Aorta (tissue), 5 donors: Measurements from ENCODE around the gene MAGEA8. TPM values are rescaled to one million over a fixed set of nuclear protein-coding genes. Genes with fewer than 3 reads are reported as not detected.

Experiments
- ATAC-seq: fragments of 200-7000 bp; cut with Tn5 transposase; one replicate; pipeline ENCODE4 v1.9.1; 2022; ENCODE audit warnings: moderate library complexity; ENCODE audit not compliant: low FRiP score
- DNase-seq, 2 donors: peaks; one replicate each; pipeline ENCODE4 v3.0.0-alpha.2; 2020
- H3K27ac ChIP-seq, 2 donors: one replicate each; pipeline ENCODE4 v1.5.1; 2013; ENCODE audit warnings: low read length in 2 of 2, mild to moderate bottlenecking in 2 of 2, moderate library complexity in 2 of 2, control low read depth in 1 of 2, inconsistent platforms in 1 of 2, low read depth in 1 of 2
- H3K27me3 ChIP-seq, 2 donors: one replicate each; pipeline ENCODE4 v1.6.1; 2013; ENCODE audit warnings: control low read depth in 1 of 2, low read length in 1 of 2, mild to moderate bottlenecking in 1 of 2, moderate library complexity in 1 of 2; ENCODE audit not compliant: insufficient read depth in 2 of 2, control insufficient read depth in 1 of 2
- H3K36me3 ChIP-seq, 2 donors: one replicate each; pipeline ENCODE4 v1.6.1; 2013; ENCODE audit warnings: control low read depth in 1 of 2, low read length in 1 of 2, mild to moderate bottlenecking in 1 of 2; ENCODE audit not compliant: insufficient read depth in 2 of 2, control insufficient read depth in 1 of 2
- H3K4me1 ChIP-seq, 2 donors: one replicate each; pipeline ENCODE4 v1.6.1; 2013; ENCODE audit warnings: low read length in 2 of 2, control low read depth in 1 of 2, mild to moderate bottlenecking in 1 of 2, moderate library complexity in 1 of 2; ENCODE audit not compliant: insufficient read depth in 2 of 2, control insufficient read depth in 1 of 2
- H3K4me3 ChIP-seq, 2 donors: one replicate each; pipeline ENCODE4 v1.5.1; 2013; ENCODE audit warnings: low read length in 2 of 2, control low read depth in 1 of 2, mild to moderate bottlenecking in 1 of 2
- H3K9me3 ChIP-seq: one replicate; pipeline ENCODE4 v1.6.1; 2013; ENCODE audit warnings: mild to moderate bottlenecking, low read length; ENCODE audit not compliant: control insufficient read depth
- WGBS, 2 donors: extraction: QIAGEN DNeasy Blood & Tissue Kit; methylation state at CpG; one replicate each; pipeline ENCODE4 v1.1.7; 2013; 5-methylcytosine and 5-hydroxymethylcytosine counted together
- intact Hi-C, 2 donors: fragments of 100-400 bp; cut with DNase I; formaldehyde crosslinking; loops; one replicate each; pipeline versions ENCODE4 v1.14.2 to v1.15.0; 2022
- polyA plus RNA-seq, 2 donors: library from polyadenylated mRNA; stranded (reverse); fragments of 200-250 nt; gene quantifications; one replicate each; pipeline ENCODE4 v1.2.3, GENCODE V29; 2013
- total RNA-seq, 2 donors: library from RNA; stranded (reverse); fragmentation: NEBNext Ultra II Directional; extraction: Animal tissue kit (Norgen Biotek cat#: 25700); gene quantifications; one replicate each; pipeline ENCODE4 v1.2.1, GENCODE V29; 2021
- donor health status: healthy with polysubstance abuse.
- donor health status: Bipolar disorder and iron deficiency.
- donor health status: DM: no; HTN: no; CAD: no.
- donor health status: DM: no; HTN: no; CAD: no.
- donor health status: DM: yes; HTN: yes; CAD: no.

The MAGEA8 gene
- total and polyA plus RNA-seq, 4 donors: not detected

GRCh38 chrX:149849787-149850186 lies 31.2 kb upstream of the MAGEA8 start:
- H3K4me3 ChIP-seq: no peak overlapping the region
- no peak overlapping the region for H3K27ac ChIP-seq
- no peaks in the 10 kb centered on the region for H3K27me3 ChIP-seq
- WGBS, 2 donors: 77 to 83% methylated on average over 2 of the region's 2 CpGs
- ATAC-seq (no peak), DNase-seq (no peak)
- H3K9me3 ChIP-seq: no peaks in the 10 kb centered on the region
- H3K36me3 ChIP-seq: no peaks in the 10 kb centered on the region
- no peaks in the 10 kb centered on the region for H3K4me1 ChIP-seq
- intact Hi-C loops: no loop called here

GRCh38 chrX:149851864-149852263 lies 29.1 kb upstream of the MAGEA8 start:
- intact Hi-C loops: no loop called here
- H3K4me3 ChIP-seq: no peak overlapping the region
- no peaks in the 10 kb centered on the region for H3K4me1 ChIP-seq
- DNase-seq (no peak), ATAC-seq (no peak)
- no peak overlapping the region for H3K27ac ChIP-seq
- no peaks in the 10 kb centered on the region for H3K9me3 ChIP-seq
- H3K27me3 ChIP-seq: no peaks in the 10 kb centered on the region
- no peaks in the 10 kb centered on the region for H3K36me3 ChIP-seq

GRCh38 chrX:149853925-149854324 lies 27.1 kb upstream of the MAGEA8 start:
- H3K4me3 ChIP-seq: no peak overlapping the region
- no peaks in the 10 kb centered on the region for H3K9me3 ChIP-seq
- no peaks in the 10 kb centered on the region for H3K27me3 ChIP-seq
- H3K27ac ChIP-seq: no peak overlapping the region
- no peaks in the 10 kb centered on the region for H3K4me1 ChIP-seq
- WGBS, 2 donors: 53 to 62% methylated on average over 2 of the region's 2 CpGs
- DNase-seq (no peak), ATAC-seq (no peak)
- no peaks in the 10 kb centered on the region for H3K36me3 ChIP-seq
- intact Hi-C loops: no loop called here

- no peaks in the 10 kb centered on the region for H3K9me3 ChIP-seq
- intact Hi-C loops: no loop called here
- DNase-seq: no peak
- ATAC-seq: no peak
- no peaks in the 10 kb centered on the region for H3K36me3 ChIP-seq
- WGBS, 2 donors: 77 to 87% methylated on average over 6 of the region's 6 CpGs
- H3K4me1 ChIP-seq: no peaks in the 10 kb centered on the region
- no peak overlapping the region for H3K27ac ChIP-seq
- no peaks in the 10 kb centered on the region for H3K27me3 ChIP-seq
- H3K4me3 ChIP-seq: no peak overlapping the region
Measured at GRCh38 chrX:149858592-149858991, 22.4 kb upstream of the MAGEA8 start.

- H3K9me3 ChIP-seq: no peaks in the 10 kb centered on the region
- DNase-seq (no peak), ATAC-seq (no peak)
- H3K36me3 ChIP-seq: no peaks in the 10 kb centered on the region
- H3K4me1 ChIP-seq: no peaks in the 10 kb centered on the region
- intact Hi-C loops: no loop called here
- no peak overlapping the region for H3K27ac ChIP-seq
- no peak overlapping the region for H3K4me3 ChIP-seq
- H3K27me3 ChIP-seq: no peaks in the 10 kb centered on the region
Measured at GRCh38 chrX:149860445-149860844, 20.5 kb upstream of the MAGEA8 start.

- no peaks in the 10 kb centered on the region for H3K27me3 ChIP-seq
- WGBS, 2 donors: 71 to 72% methylated on average over 2 of the region's 2 CpGs
Measured at GRCh38 chrX:149865390-149865789, 15.6 kb upstream of the MAGEA8 start.

GRCh38 chrX:149867488-149867887 lies 13.5 kb upstream of the MAGEA8 start:
- 73 to 96% methylated on average over 3 of the region's 3 CpGs for WGBS, 2 donors
- Histone ChIP-seq H3K27ac (no peak overlapping the region), H3K27me3 (no peaks in the 10 kb centered on the region), H3K4me1 (no peaks in the 10 kb centered on the region), H3K36me3 (no peaks in the 10 kb centered on the region), H3K9me3 (no peaks in the 10 kb centered on the region), H3K4me3 (no peak overlapping the region)
- DNase-seq (no peak), ATAC-seq (no peak)
- intact Hi-C loops: no loop called here

More at GRCh38 chrX:149865390-149865789, 15.6 kb upstream of the MAGEA8 start:
- no peak overlapping the region for H3K27ac ChIP-seq
- H3K9me3 ChIP-seq: no peaks in the 10 kb centered on the region
- intact Hi-C loops: no loop called here
- no peak for DNase-seq
- H3K4me3 ChIP-seq: no peak overlapping the region
- H3K4me1 ChIP-seq: no peaks in the 10 kb centered on the region
- no peak for ATAC-seq
- H3K36me3 ChIP-seq: no peaks in the 10 kb centered on the region

- Histone ChIP-seq H3K9me3 (no peaks in the 10 kb centered on the region), H3K36me3 (no peaks in the 10 kb centered on the region), H3K4me1 (no peaks in the 10 kb centered on the region), H3K4me3 (no peak overlapping the region), H3K27me3 (no peaks in the 10 kb centered on the region), H3K27ac (no peak overlapping the region)
- intact Hi-C loops: no loop called here
- no peak for DNase-seq
- no peak for ATAC-seq
- 46 to 87% methylated on average over 2 of the region's 2 CpGs for WGBS, 2 donors
Measured at GRCh38 chrX:149870840-149871239, 10.1 kb upstream of the MAGEA8 start.

GRCh38 chrX:149871433-149871832 lies 9.6 kb upstream of the MAGEA8 start:
- intact Hi-C loops: no loop called here
- Histone ChIP-seq H3K4me3 (no peak overlapping the region), H3K27ac (no peak overlapping the region), H3K36me3 (no peaks in the 10 kb centered on the region), H3K9me3 (no peaks in the 10 kb centered on the region), H3K27me3 (no peaks in the 10 kb centered on the region), H3K4me1 (no peaks in the 10 kb centered on the region)
- ATAC-seq (no peak), DNase-seq (no peak)
- 73 to 81% methylated on average over 2 of the region's 2 CpGs for WGBS, 2 donors
